Heart left ventricle (tissue), 16 donors: ENCODE measurements around the gene NDUFAF8. TPM values are rescaled to one million over a fixed set of nuclear protein-coding genes. Genes with fewer than 3 reads are reported as not detected.

Experiments used
- ATAC-seq, 4 donors: fragments of 200-7000 bp; cut with Tn5 transposase; one replicate each; pipeline ENCODE4 v1.9.1; 2020 to 2022; ENCODE audit warnings: moderate library complexity in 4 of 4, mild to moderate bottlenecking in 3 of 4, moderate number of reproducible peaks in 1 of 4
- DNase-seq, 5 donors: peaks; one replicate each; pipeline ENCODE4 v3.0.0-alpha.2; 2020
- H3K27ac ChIP-seq, 12 donors: fragments of 200-600 bp; sonication (generic) in 4 of 12; one replicate each; pipeline versions ENCODE4 v1.5.0 to v1.8.0; 2016 to 2022; ENCODE audit warnings: mild to moderate bottlenecking in 2 of 12
- H3K27me3 ChIP-seq, 9 donors: fragments of 200-600 bp; sonication (generic) in 2 of 9; one replicate each; pipeline versions ENCODE4 v1.5.1 to v1.8.0; 2016 to 2022; ENCODE audit warnings: mild to moderate bottlenecking in 3 of 9
- H3K36me3 ChIP-seq, 9 donors: fragments of 200-600 bp; sonication (generic) in 2 of 9; one replicate each; pipeline versions ENCODE4 v1.5.0 to v1.8.0; 2018 to 2022; ENCODE audit warnings: mild to moderate bottlenecking in 2 of 9
- H3K4me1 ChIP-seq, 12 donors: fragments of 200-600 bp; sonication (generic) in 4 of 12; one replicate each; pipeline versions ENCODE4 v1.5.0 to v1.8.0; 2016 to 2022; ENCODE audit warnings: mild to moderate bottlenecking in 3 of 12
- H3K4me3 ChIP-seq, 12 donors: fragments of 200-600 bp; sonication (generic) in 4 of 12; one replicate each; pipeline versions ENCODE4 v1.5.0 to v1.8.0; 2017 to 2022; ENCODE audit warnings: mild to moderate bottlenecking in 9 of 12, moderate library complexity in 4 of 12
- H3K9me3 ChIP-seq, 12 donors: fragments of 200-600 bp; sonication (generic) in 4 of 12; one replicate each; pipeline versions ENCODE4 v1.5.0 to v1.8.0; 2016 to 2022; ENCODE audit warnings: mild to moderate bottlenecking in 1 of 12
- CTCF ChIP-seq, 12 donors: fragments of 200-600 bp; sonication (generic) in 4 of 12; IDR thresholded peaks; one replicate each; pipeline versions ENCODE4 v1.5.0 to v1.8.0; 2018 to 2022; ENCODE audit warnings: antibody characterized with exemption in 12 of 12, mild to moderate bottlenecking in 5 of 12
- POLR2A ChIP-seq, 2 donors: fragments of 450-650 bp; IDR thresholded peaks; one replicate each; pipeline ENCODE4 v1.6.1; 2017; ENCODE audit warnings: antibody characterized with exemption in 2 of 2, mild to moderate bottlenecking in 2 of 2, moderate library complexity in 2 of 2
- WGBS, 4 donors: extraction: QIAGEN DNeasy Blood & Tissue Kit in 2 of 4; methylation state at CpG; one replicate each; pipeline versions ENCODE4 v1.1.5 to v1.1.7; 2013 to 2018; 5-methylcytosine and 5-hydroxymethylcytosine counted together
- intact Hi-C, 10 donors: fragments of 100-400 bp; cut with DNase I; formaldehyde crosslinking; loops; one replicate each; pipeline versions ENCODE4 v1.11.1 to v1.14.2; 2022
- polyA plus RNA-seq, 2 donors: library from polyadenylated mRNA; stranded (reverse); fragments of 200-250 nt; gene quantifications; one replicate each; pipeline ENCODE4 v1.2.3, GENCODE V29; 2013
- total RNA-seq, 9 donors: library from RNA; depleted of rRNA in 2 of 9; stranded (reverse); fragments of >200 nt in 2 of 9; fragmentation: NEBNext Ultra II Directional in 3 of 9; extraction: Animal tissue kit (Norgen Biotek cat#: 25700) in 3 of 9; gene quantifications; one replicate each; pipeline versions ENCODE4 v1.1.0 to v1.2.4, GENCODE V29; 2016 to 2023
- donor health status: ischemic (EF 13 %, LVEDD 7.1; RV severe dilation, severe dysfunction).
- donor health status: healthy with polysubstance abuse.
- donor health status: DM: no; HTN: yes; CAD: no.
- donor health status: DM: no; HTN: no; CAD: no.
- donor health status: ischemic (EF 25% LVEDD 6.9; RV normal size, moderate dysfunction).
- donor health status: ischemic (EF 25% LVEDD 5.7; RV mildly dilated, moderate dysfunction).
- donor health status: healthy.
- donor health status: DM: yes; HTN: yes; CAD: no.
- donor health status: ischemic (EF 35%, LVEDD 5.7; RV mildly dilated, moderate dysfunction).
- donor health status: nonischemic (EF 11% LVEDD 7.7; RV severe dilation, severe dysfunction).
- donor health status: DM: yes; HTN: yes; CAD: no.
- donor health status: PGD.
- donor health status: ischemic (EF 29% LVEDD 5.4; RV normal size, mild dysfunction).
- donor health status: nonischemic (EF 23%, LVEDD 6.1; RV moderate dilation, normal function).

The NDUFAF8 gene
- total and polyA plus RNA-seq, 11 donors, result 26.7 to 77.1 (median 50.2) TPM

GRCh38 chr17:81260641-81261040 lies 21.5 kb downstream of the NDUFAF8 start:
- DNase-seq (no peak), ATAC-seq (no peak)
- TF ChIP-seq POLR2A (IDR thresholded peaks at IDR 0.05) (no peak), CTCF (IDR thresholded peaks at IDR 0.05) (no peak)
- 86 to 100% (median 94%) methylated on average over 4 to 19 of the region's 19 CpGs for WGBS, 4 donors
- H3K36me3 ChIP-seq, result peaks cover 0 to 96% (median 58%) of the 10 kb centered on the region in 9 donors
- intact Hi-C loops, result no loop called here
- peaks cover 0 to 7% (median under 1%) of the 10 kb centered on the region in 12 donors for H3K4me1 ChIP-seq
- H3K27ac ChIP-seq, result no peak overlapping the region
- H3K4me3 ChIP-seq, result no peak overlapping the region
- H3K9me3 ChIP-seq, result no peaks in the 10 kb centered on the region
- H3K27me3 ChIP-seq, result no peaks in the 10 kb centered on the region

DNA sequence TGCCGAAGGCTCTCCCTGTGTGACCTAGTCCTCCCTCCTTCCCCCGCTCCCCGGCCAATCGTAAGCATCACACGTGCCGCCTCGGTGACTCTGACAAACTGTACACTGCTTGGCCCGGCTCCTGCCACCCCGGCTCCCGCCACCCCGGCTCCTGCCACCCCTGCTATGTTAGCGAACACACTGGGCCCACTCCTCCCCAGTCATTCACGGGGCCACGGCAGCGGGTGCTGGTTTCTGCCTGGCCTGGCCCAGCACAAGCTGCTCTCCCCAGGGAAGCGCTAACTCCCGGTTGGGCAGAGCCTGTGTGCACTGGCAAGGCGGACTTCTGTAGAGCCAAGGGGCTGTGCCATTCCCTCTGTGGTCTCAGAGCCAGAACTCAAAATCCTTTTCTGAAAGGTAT lies 22.0 kb downstream of the NDUFAF8 start:
- no peak overlapping the region for H3K4me3 ChIP-seq
- no peaks in the 10 kb centered on the region for H3K9me3 ChIP-seq
- no peak for ATAC-seq
- peaks cover 0 to 3% (median 0%) of the 10 kb centered on the region in 12 donors for H3K4me1 ChIP-seq
- no peaks in the 10 kb centered on the region for H3K27me3 ChIP-seq
- H3K27ac ChIP-seq, result no peak overlapping the region
- TF ChIP-seq POLR2A (IDR thresholded peaks at IDR 0.05), result no peak
- no peak for TF ChIP-seq CTCF (IDR thresholded peaks at IDR 0.05)
- WGBS, 4 donors, result 93 to 97% (median 96%) methylated on average over 18 of the region's 18 CpGs
- DNase-seq, result no peak
- intact Hi-C loops, result no loop called here
- peaks cover 0 to 98% (median 62%) of the 10 kb centered on the region in 9 donors for H3K36me3 ChIP-seq

GRCh38 chr17:81261582-81262336 lies 22.6 kb downstream of the NDUFAF8 start:
- TF ChIP-seq POLR2A (IDR thresholded peaks at IDR 0.05), result no peak
- TF ChIP-seq CTCF (IDR thresholded peaks at IDR 0.05), result no peak
- Histone ChIP-seq H3K4me1 (peaks cover 0 to under 1% (median 0%) of the 10 kb centered on the region in 12 donors), H3K36me3 (peaks cover 0 to 98% (median 66%) of the 10 kb centered on the region in 9 donors), H3K27me3 (no peaks in the 10 kb centered on the region), H3K9me3 (no peaks in the 10 kb centered on the region), H3K4me3 (no peak overlapping the region), H3K27ac (no peak overlapping the region)
- WGBS, 4 donors, result 93 to 95% (median 94%) methylated on average over 32 to 36 of the region's 36 CpGs
- intact Hi-C loops, result no loop called here
- DNase-seq (no peak), ATAC-seq (no peak)

DNA sequence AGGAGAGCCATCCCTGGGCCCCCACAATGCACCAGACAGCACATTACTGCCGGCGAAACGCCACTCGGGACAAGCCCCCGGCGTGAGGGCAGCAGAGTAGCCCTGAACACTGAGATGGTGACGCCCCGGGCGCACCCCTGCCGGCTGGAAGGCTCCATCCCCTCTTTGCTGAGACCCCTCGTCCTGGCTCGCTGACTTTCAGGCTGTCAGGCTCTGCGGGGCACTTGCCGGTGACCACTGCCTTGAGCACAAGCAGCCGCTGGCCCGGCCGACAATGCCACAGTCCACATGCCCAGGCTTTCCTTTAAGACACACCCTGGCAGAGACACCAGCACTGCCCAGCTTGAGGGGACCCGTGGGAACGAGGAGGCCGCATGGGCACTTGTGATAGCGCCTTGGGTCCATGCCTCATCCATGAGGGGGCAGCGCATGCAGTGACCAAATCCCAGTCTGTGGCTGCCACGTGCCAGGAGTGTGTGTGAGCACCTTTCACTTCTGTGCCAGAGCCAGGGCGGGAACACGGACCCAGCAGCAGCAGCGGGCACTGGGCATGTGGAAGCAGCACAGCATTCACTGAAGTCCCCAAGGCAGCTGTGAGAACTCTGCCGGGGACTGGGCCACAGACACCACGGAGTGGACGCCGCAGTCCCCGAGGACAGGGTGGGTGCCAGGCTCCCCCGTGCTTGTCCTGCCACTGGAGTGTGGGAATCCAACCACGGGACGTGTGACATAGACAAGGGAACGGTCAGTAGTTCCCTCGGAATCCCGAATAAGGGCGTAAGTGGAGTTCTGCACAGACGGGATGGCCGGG lies 24.5 kb downstream of the NDUFAF8 start:
- no peak for DNase-seq
- peaks cover 0 to 10% (median 0%) of the 10 kb centered on the region in 12 donors for H3K4me1 ChIP-seq
- H3K27me3 ChIP-seq, result no peaks in the 10 kb centered on the region
- ATAC-seq, result no peak
- intact Hi-C loops, result no loop called here
- 93 to 97% (median 94%) methylated on average over 25 to 40 of the region's 40 CpGs for WGBS, 4 donors
- H3K4me3 ChIP-seq, result no peak overlapping the region
- TF ChIP-seq CTCF (IDR thresholded peaks at IDR 0.05) (no peak), POLR2A (IDR thresholded peaks at IDR 0.05) (no peak)
- H3K36me3 ChIP-seq, result peaks cover 0 to 94% (median 74%) of the 10 kb centered on the region in 9 donors
- no peaks in the 10 kb centered on the region for H3K9me3 ChIP-seq
- no peak overlapping the region for H3K27ac ChIP-seq
